IPS-15b (cell line): ENCODE measurements around the gene AUTS2.

ENCODE experiments used
- H3K27me3 ChIP-seq: one replicate; pipeline ENCODE4 v1.6.1; 2013; ENCODE audit warnings: low read length; ENCODE audit not compliant: control insufficient read depth, insufficient read depth
- H3K36me3 ChIP-seq: one replicate; pipeline ENCODE4 v1.6.1; 2013; ENCODE audit warnings: low read length; ENCODE audit not compliant: control insufficient read depth, insufficient read depth
- H3K4me1 ChIP-seq: one replicate; pipeline ENCODE4 v1.6.1; 2013; ENCODE audit warnings: mild to moderate bottlenecking, low read length; ENCODE audit not compliant: control insufficient read depth, insufficient read depth
- H3K4me3 ChIP-seq: one replicate; pipeline ENCODE4 v1.5.1; 2013; ENCODE audit warnings: low read depth, low read length
- H3K9ac ChIP-seq: one replicate; pipeline ENCODE4 v1.6.1; 2013; ENCODE audit warnings: low read depth, mild to moderate bottlenecking, low read length
- H3K9me3 ChIP-seq: one replicate; pipeline ENCODE4 v1.6.1; 2013; ENCODE audit warnings: mild to moderate bottlenecking, low read length; ENCODE audit not compliant: control insufficient read depth, insufficient read depth

AUTS2 gene

GRCh38 chr7:70210200-70210935, 612.1 kb downstream of the AUTS2 start:
- no peaks in the 10 kb centered on the region for H3K4me1 ChIP-seq
- H3K36me3 ChIP-seq = no peaks in the 10 kb centered on the region
- no peaks in the 10 kb centered on the region for H3K9me3 ChIP-seq
- H3K9ac ChIP-seq = no peak overlapping the region
- H3K27me3 ChIP-seq = no peaks in the 10 kb centered on the region
- H3K4me3 ChIP-seq = no peak overlapping the region

DNA sequence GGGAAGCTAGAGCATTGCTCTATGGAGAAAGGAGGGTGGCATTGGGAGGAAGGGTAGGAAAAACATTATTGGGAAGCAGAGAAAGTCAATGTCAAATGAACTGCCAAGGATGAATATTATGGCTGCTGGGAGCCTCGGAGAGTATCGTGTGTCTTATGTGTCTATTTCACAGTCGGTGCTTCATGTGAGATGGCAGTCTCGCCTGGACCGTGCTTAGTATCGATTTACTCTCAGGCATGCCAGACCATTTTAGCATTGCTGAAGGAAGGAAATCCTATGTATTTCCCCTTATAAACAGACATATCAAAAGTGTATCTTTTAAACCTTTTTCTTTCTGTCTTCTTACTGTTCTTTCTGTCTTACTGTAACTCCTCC, 612.6 kb downstream of the AUTS2 start:
- H3K27me3 ChIP-seq = no peaks in the 10 kb centered on the region
- H3K9me3 ChIP-seq = no peaks in the 10 kb centered on the region
- no peaks in the 10 kb centered on the region for H3K36me3 ChIP-seq
- no peaks in the 10 kb centered on the region for H3K4me1 ChIP-seq
- H3K4me3 ChIP-seq = no peak overlapping the region
- no peak overlapping the region for H3K9ac ChIP-seq

DNA sequence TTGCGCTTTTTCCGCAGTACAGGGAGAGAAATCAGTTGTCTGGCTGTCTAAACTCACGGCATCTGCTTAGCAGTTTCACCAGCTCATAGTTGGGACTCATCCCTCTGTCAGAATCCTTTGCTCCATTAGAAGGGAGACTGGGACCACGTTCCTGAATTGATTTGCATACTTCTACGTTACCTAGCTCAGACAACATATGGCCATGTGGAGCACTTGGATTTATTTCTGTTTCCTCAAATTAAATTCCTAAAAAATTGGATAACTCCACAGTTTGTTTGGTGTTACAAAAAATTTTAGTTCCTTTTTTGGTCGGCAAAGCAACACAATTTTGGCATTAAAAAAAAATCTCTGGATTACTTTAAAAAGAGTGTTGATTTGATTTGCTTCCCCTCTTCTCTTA, 614.0 kb downstream of the AUTS2 start:
- no peaks in the 10 kb centered on the region for H3K9me3 ChIP-seq

GRCh38 chr7:70214071-70214470, 615.8 kb downstream of the AUTS2 start:
- Histone ChIP-seq H3K36me3 (no peaks in the 10 kb centered on the region), H3K27me3 (no peaks in the 10 kb centered on the region), H3K9me3 (no peaks in the 10 kb centered on the region), H3K9ac (no peak overlapping the region), H3K4me3 (no peak overlapping the region), H3K4me1 (no peaks in the 10 kb centered on the region)

More for the DNA sequence above, 614.0 kb downstream of the AUTS2 start:
- H3K4me3 ChIP-seq = no peak overlapping the region
- no peaks in the 10 kb centered on the region for H3K36me3 ChIP-seq
- H3K4me1 ChIP-seq = no peaks in the 10 kb centered on the region
- no peaks in the 10 kb centered on the region for H3K27me3 ChIP-seq
- H3K9ac ChIP-seq = no peak overlapping the region

GRCh38 chr7:70215491-70215890, 617.2 kb downstream of the AUTS2 start:
- no peaks in the 10 kb centered on the region for H3K36me3 ChIP-seq
- H3K4me1 ChIP-seq = no peaks in the 10 kb centered on the region
- no peaks in the 10 kb centered on the region for H3K9me3 ChIP-seq
- no peak overlapping the region for H3K4me3 ChIP-seq
- H3K27me3 ChIP-seq = no peaks in the 10 kb centered on the region
- H3K9ac ChIP-seq = no peak overlapping the region

DNA sequence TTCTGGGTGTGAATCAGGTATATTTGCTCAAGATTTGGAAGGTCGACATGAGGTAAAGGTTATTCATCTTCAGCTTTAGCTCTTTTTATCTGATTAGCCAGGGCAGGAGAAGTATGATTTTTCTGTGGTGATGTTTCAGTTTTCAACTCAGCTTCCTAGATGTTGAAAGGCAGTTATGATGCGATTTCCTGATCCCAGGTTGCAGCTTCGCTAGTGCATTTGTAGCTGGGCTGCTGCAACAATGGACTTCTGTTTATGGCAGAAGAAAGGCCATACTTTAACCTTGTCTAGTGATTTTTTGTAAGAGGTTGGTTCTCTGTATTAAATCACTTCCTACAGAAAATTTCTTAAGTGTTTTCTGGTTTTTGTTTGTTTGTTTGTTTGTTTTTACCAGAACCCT, 619.3 kb downstream of the AUTS2 start:
- H3K4me1 ChIP-seq = no peaks in the 10 kb centered on the region
- no peaks in the 10 kb centered on the region for H3K36me3 ChIP-seq
- H3K9ac ChIP-seq = no peak overlapping the region
- no peaks in the 10 kb centered on the region for H3K27me3 ChIP-seq
- no peaks in the 10 kb centered on the region for H3K9me3 ChIP-seq
- H3K4me3 ChIP-seq = no peak overlapping the region

- Histone ChIP-seq H3K4me1 (no peaks in the 10 kb centered on the region), H3K36me3 (no peaks in the 10 kb centered on the region), H3K4me3 (no peak overlapping the region), H3K27me3 (no peaks in the 10 kb centered on the region), H3K9me3 (no peaks in the 10 kb centered on the region), H3K9ac (no peak overlapping the region)
Observed at GRCh38 chr7:70218006-70218405, 619.7 kb downstream of the AUTS2 start.

GRCh38 chr7:70219061-70219460, 620.8 kb downstream of the AUTS2 start:
- H3K36me3 ChIP-seq = no peaks in the 10 kb centered on the region
- H3K27me3 ChIP-seq = no peaks in the 10 kb centered on the region
- no peaks in the 10 kb centered on the region for H3K4me1 ChIP-seq
- H3K9me3 ChIP-seq = no peaks in the 10 kb centered on the region
- no peak overlapping the region for H3K4me3 ChIP-seq
- H3K9ac ChIP-seq = no peak overlapping the region

DNA sequence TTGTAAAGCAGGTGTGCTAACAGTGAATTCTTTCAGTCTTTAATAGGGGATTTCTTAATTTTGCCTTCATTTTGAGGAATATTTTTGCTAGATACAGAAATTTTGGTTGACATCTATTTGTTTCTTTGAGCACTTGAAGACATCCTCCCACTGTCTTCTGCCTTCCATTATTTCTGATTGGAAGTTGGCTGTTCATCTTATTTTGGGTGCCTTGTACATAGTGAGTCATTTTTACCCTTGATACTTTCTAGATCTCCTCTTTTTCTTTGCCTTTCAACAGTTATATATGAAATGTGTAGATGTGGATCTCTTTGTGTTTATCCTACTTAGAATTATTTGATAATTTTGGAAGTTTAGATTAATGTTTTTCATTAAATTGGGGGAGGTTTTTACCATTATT, 631.0 kb downstream of the AUTS2 start:
- H3K4me3 ChIP-seq = no peak overlapping the region
- no peak overlapping the region for H3K9ac ChIP-seq
- no peaks in the 10 kb centered on the region for H3K36me3 ChIP-seq
- no peaks in the 10 kb centered on the region for H3K27me3 ChIP-seq
- no peaks in the 10 kb centered on the region for H3K9me3 ChIP-seq
- no peaks in the 10 kb centered on the region for H3K4me1 ChIP-seq

GRCh38 chr7:70230761-70231160, 632.5 kb downstream of the AUTS2 start:
- H3K9me3 ChIP-seq = no peaks in the 10 kb centered on the region
- H3K27me3 ChIP-seq = no peaks in the 10 kb centered on the region
- no peaks in the 10 kb centered on the region for H3K36me3 ChIP-seq
- no peak overlapping the region for H3K4me3 ChIP-seq
- no peak overlapping the region for H3K9ac ChIP-seq
- no peaks in the 10 kb centered on the region for H3K4me1 ChIP-seq

- H3K9me3 ChIP-seq = no peaks in the 10 kb centered on the region
- H3K4me1 ChIP-seq = no peaks in the 10 kb centered on the region
- H3K27me3 ChIP-seq = no peaks in the 10 kb centered on the region
- H3K4me3 ChIP-seq = no peak overlapping the region
- no peaks in the 10 kb centered on the region for H3K36me3 ChIP-seq
- H3K9ac ChIP-seq = no peak overlapping the region
Observed at GRCh38 chr7:70233776-70234175, 635.5 kb downstream of the AUTS2 start.

DNA sequence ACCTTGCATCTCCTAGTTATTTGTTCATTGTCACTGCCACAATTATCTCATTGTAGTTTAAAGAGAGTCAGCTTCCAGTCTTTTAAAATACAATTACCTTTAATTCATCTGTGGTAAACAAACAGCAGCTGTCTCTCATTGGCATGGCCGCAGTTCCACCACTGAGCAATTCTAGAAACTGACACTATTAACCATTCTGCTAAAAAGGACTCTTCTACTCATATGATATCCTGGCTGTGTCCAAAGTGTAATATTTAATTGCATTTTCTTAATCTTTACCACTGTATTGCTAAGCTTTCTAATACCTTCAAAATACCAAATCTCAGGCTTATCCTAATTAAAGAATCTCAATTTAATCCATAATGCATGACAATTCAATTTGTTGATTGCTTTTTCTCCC, 639.0 kb downstream of the AUTS2 start:
- Histone ChIP-seq H3K27me3 (no peaks in the 10 kb centered on the region), H3K9ac (no peak overlapping the region), H3K4me3 (no peak overlapping the region), H3K36me3 (no peaks in the 10 kb centered on the region), H3K9me3 (no peaks in the 10 kb centered on the region), H3K4me1 (no peaks in the 10 kb centered on the region)
